ENCODE data around the gene DYDC1.
"Not testable (repeated sequence)": the region's sequence is repeated elsewhere in the genome, so short reads cannot be mapped to it uniquely, and the experiment has no call there.

DYDC1 gene

GRCh38 chr10:80371467-80371866 is 14.9 kb upstream of the DYDC1 start:
- intact Hi-C loops (cut with micrococcal nuclease), result no loop called here

GRCh38 chr10:80365510-80365909 is 9.0 kb upstream of the DYDC1 start:
- Mint-ChIP-seq H3K27me3 (no peaks in the 10 kb centered on the region), H3K4me1 (ENCODE audit: low read depth) (no peaks in the 10 kb centered on the region), H3K9me3 (peaks cover 30% of the 10 kb centered on the region), H3K27ac (no peak overlapping the region), H3K4me3 (no peak overlapping the region), H3K36me3 (ENCODE audit: low read depth) (no peaks in the 10 kb centered on the region)
- intact Hi-C loops (cut with micrococcal nuclease), result no loop called here

More at GRCh38 chr10:80371467-80371866, 14.9 kb upstream of the DYDC1 start:
- Mint-ChIP-seq H3K36me3 (ENCODE audit: low read depth) (no peaks in the 10 kb centered on the region), H3K4me3 (no peak overlapping the region), H3K4me1 (ENCODE audit: low read depth) (peaks cover 9% of the 10 kb centered on the region), H3K27me3 (no peaks in the 10 kb centered on the region), H3K27ac (no peak overlapping the region), H3K9me3 (peaks cover 25% of the 10 kb centered on the region)

- Mint-ChIP-seq H3K4me1 (ENCODE audit: low read depth) (peaks cover 13% of the 10 kb centered on the region), H3K27ac (no peak overlapping the region), H3K36me3 (ENCODE audit: low read depth) (no peaks in the 10 kb centered on the region), H3K9me3 (no peaks in the 10 kb centered on the region), H3K4me3 (no peak overlapping the region), H3K27me3 (peaks cover 37% of the 10 kb centered on the region)
- intact Hi-C loops (cut with micrococcal nuclease), result no loop called here
Observed at GRCh38 chr10:80359644-80360043, 3.1 kb upstream of the DYDC1 start.

- Mint-ChIP-seq H3K4me1 (ENCODE audit: low read depth) (peaks cover 13% of the 10 kb centered on the region), H3K27me3 (peaks cover 39% of the 10 kb centered on the region)
- H3K4me3 Mint-ChIP-seq; H3K27ac Mint-ChIP-seq; intact Hi-C loops (cut with micrococcal nuclease); H3K36me3 Mint-ChIP-seq (ENCODE audit: low read depth); H3K9me3 Mint-ChIP-seq: not testable (repeated sequence)
Observed at GRCh38 chr10:80358925-80359324, 2.4 kb upstream of the DYDC1 start.

- intact Hi-C loops (cut with micrococcal nuclease), result no loop called here
- H3K4me3 Mint-ChIP-seq, result no peak overlapping the region
- peaks cover 13% of the 10 kb centered on the region for H3K4me1 Mint-ChIP-seq (ENCODE audit: low read depth)
- peaks cover 39% of the 10 kb centered on the region for H3K27me3 Mint-ChIP-seq
- H3K36me3 Mint-ChIP-seq (ENCODE audit: low read depth), result no peaks in the 10 kb centered on the region
- no peak overlapping the region for H3K27ac Mint-ChIP-seq
- no peaks in the 10 kb centered on the region for H3K9me3 Mint-ChIP-seq
Observed at GRCh38 chr10:80357851-80358125, 1.2 kb upstream of the DYDC1 start.

GRCh38 chr10:80356989-80357850 is 665 bp upstream of the DYDC1 start:
- no peaks in the 10 kb centered on the region for H3K36me3 Mint-ChIP-seq (ENCODE audit: low read depth)
- peaks cover 39% of the 10 kb centered on the region for H3K27me3 Mint-ChIP-seq

GRCh38 chr10:80351220-80351619 is 5.3 kb downstream of the DYDC1 start:
- Mint-ChIP-seq H3K27me3 (peaks cover 17% of the 10 kb centered on the region), H3K36me3 (ENCODE audit: low read depth) (no peaks in the 10 kb centered on the region), H3K27ac (no peak overlapping the region), H3K9me3 (no peaks in the 10 kb centered on the region), H3K4me3 (no peak overlapping the region), H3K4me1 (ENCODE audit: low read depth) (peaks cover 14% of the 10 kb centered on the region)
- intact Hi-C loops (cut with micrococcal nuclease), result no loop called here

More at GRCh38 chr10:80356989-80357850, 665 bp upstream of the DYDC1 start:
- peak overlapping the region; percentile 83 for H3K4me3 Mint-ChIP-seq
- peaks cover 13% of the 10 kb centered on the region for H3K4me1 Mint-ChIP-seq (ENCODE audit: low read depth)
- H3K9me3 Mint-ChIP-seq, result no peaks in the 10 kb centered on the region
- intact Hi-C loops (cut with micrococcal nuclease), result no loop called here
- peak overlapping the region; percentile 39 for H3K27ac Mint-ChIP-seq

- H3K4me3 Mint-ChIP-seq, result no peak overlapping the region
- no peaks in the 10 kb centered on the region for H3K9me3 Mint-ChIP-seq
- intact Hi-C loops (cut with micrococcal nuclease), result no loop called here
- no peaks in the 10 kb centered on the region for H3K36me3 Mint-ChIP-seq (ENCODE audit: low read depth)
- peaks cover 7% of the 10 kb centered on the region for H3K27me3 Mint-ChIP-seq
- peaks cover 14% of the 10 kb centered on the region for H3K4me1 Mint-ChIP-seq (ENCODE audit: low read depth)
- no peak overlapping the region for H3K27ac Mint-ChIP-seq
Observed at GRCh38 chr10:80350251-80350650, 6.3 kb downstream of the DYDC1 start.

- no peak overlapping the region for H3K27ac Mint-ChIP-seq
- intact Hi-C loops (cut with micrococcal nuclease), result no loop called here
- H3K27me3 Mint-ChIP-seq, result no peaks in the 10 kb centered on the region
- H3K4me3 Mint-ChIP-seq, result no peak overlapping the region
- peaks cover 2% of the 10 kb centered on the region for H3K4me1 Mint-ChIP-seq (ENCODE audit: low read depth)
- H3K36me3 Mint-ChIP-seq (ENCODE audit: low read depth), result no peaks in the 10 kb centered on the region
- H3K9me3 Mint-ChIP-seq, result no peaks in the 10 kb centered on the region
Observed at GRCh38 chr10:80344912-80345311, 11.6 kb downstream of the DYDC1 start.

GRCh38 chr10:80344276-80344675 is 12.3 kb downstream of the DYDC1 start:
- no peaks in the 10 kb centered on the region for H3K36me3 Mint-ChIP-seq (ENCODE audit: low read depth)
- intact Hi-C loops (cut with micrococcal nuclease), result no loop called here
- H3K27me3 Mint-ChIP-seq, result no peaks in the 10 kb centered on the region
- no peak overlapping the region for H3K27ac Mint-ChIP-seq
- H3K4me3 Mint-ChIP-seq, result no peak overlapping the region
- H3K4me1 Mint-ChIP-seq (ENCODE audit: low read depth), result no peaks in the 10 kb centered on the region
- no peaks in the 10 kb centered on the region for H3K9me3 Mint-ChIP-seq

GRCh38 chr10:80333983-80334382 is 22.6 kb downstream of the DYDC1 start:
- no peaks in the 10 kb centered on the region for H3K4me1 Mint-ChIP-seq (ENCODE audit: low read depth)
- H3K9me3 Mint-ChIP-seq, result no peaks in the 10 kb centered on the region
- no peak overlapping the region for H3K4me3 Mint-ChIP-seq
- H3K27me3 Mint-ChIP-seq, result peaks cover 1% of the 10 kb centered on the region
- H3K36me3 Mint-ChIP-seq (ENCODE audit: low read depth), result no peaks in the 10 kb centered on the region
- intact Hi-C loops (cut with micrococcal nuclease), result no loop called here
- H3K27ac Mint-ChIP-seq, result no peak overlapping the region

- H3K27me3 Mint-ChIP-seq, result peaks cover 2% of the 10 kb centered on the region
- no peaks in the 10 kb centered on the region for H3K36me3 Mint-ChIP-seq (ENCODE audit: low read depth)
Observed at GRCh38 chr10:80324891-80325364, 31.6 kb downstream of the DYDC1 start.

GRCh38 chr10:80324086-80324485 is 32.5 kb downstream of the DYDC1 start:
- Mint-ChIP-seq H3K4me3 (no peak overlapping the region), H3K36me3 (ENCODE audit: low read depth) (no peaks in the 10 kb centered on the region), H3K27ac (no peak overlapping the region), H3K9me3 (no peaks in the 10 kb centered on the region), H3K27me3 (peaks cover 2% of the 10 kb centered on the region), H3K4me1 (ENCODE audit: low read depth) (no peaks in the 10 kb centered on the region)
- intact Hi-C loops (cut with micrococcal nuclease), result no loop called here

More at GRCh38 chr10:80324891-80325364, 31.6 kb downstream of the DYDC1 start:
- H3K27ac Mint-ChIP-seq, result no peak overlapping the region
- H3K4me1 Mint-ChIP-seq (ENCODE audit: low read depth), result no peaks in the 10 kb centered on the region
- H3K9me3 Mint-ChIP-seq, result no peaks in the 10 kb centered on the region
- H3K4me3 Mint-ChIP-seq, result no peak overlapping the region
- intact Hi-C loops (cut with micrococcal nuclease), result no loop called here

GRCh38 chr10:80323311-80323710 is 33.2 kb downstream of the DYDC1 start:
- no peak overlapping the region for H3K27ac Mint-ChIP-seq

GRCh38 chr10:80322711-80323110 is 33.8 kb downstream of the DYDC1 start:
- Mint-ChIP-seq H3K27me3 (peaks cover 2% of the 10 kb centered on the region), H3K4me3 (no peak overlapping the region), H3K27ac (no peak overlapping the region), H3K9me3 (no peaks in the 10 kb centered on the region), H3K4me1 (ENCODE audit: low read depth) (no peaks in the 10 kb centered on the region), H3K36me3 (ENCODE audit: low read depth) (no peaks in the 10 kb centered on the region)
- intact Hi-C loops (cut with micrococcal nuclease), result no loop called here

More at GRCh38 chr10:80323311-80323710, 33.2 kb downstream of the DYDC1 start:
- Mint-ChIP-seq H3K36me3 (ENCODE audit: low read depth) (no peaks in the 10 kb centered on the region), H3K27me3 (peaks cover 2% of the 10 kb centered on the region), H3K4me3 (no peak overlapping the region), H3K9me3 (no peaks in the 10 kb centered on the region), H3K4me1 (ENCODE audit: low read depth) (no peaks in the 10 kb centered on the region)
- intact Hi-C loops (cut with micrococcal nuclease), result no loop called here

All from dendritic cell treated with granulocyte-macrophage colony-stimulating factor and Interleukin-4, amounts not matched to agents 40 ng/mL and 50 ng/mL, for 4 days (primary cell).